ENCODE results near the gene LNX1. TPM values are rescaled to one million over a fixed set of nuclear protein-coding genes. Genes with fewer than 3 reads are reported as not detected.

The LNX1 gene
- total and polyA plus RNA-seq, 10 of the 15 experiments (the other 5 are each of a cell fraction or from before 2014, with no cell fraction given): 0.72 to 1.4 (median 1.0) TPM

DNA sequence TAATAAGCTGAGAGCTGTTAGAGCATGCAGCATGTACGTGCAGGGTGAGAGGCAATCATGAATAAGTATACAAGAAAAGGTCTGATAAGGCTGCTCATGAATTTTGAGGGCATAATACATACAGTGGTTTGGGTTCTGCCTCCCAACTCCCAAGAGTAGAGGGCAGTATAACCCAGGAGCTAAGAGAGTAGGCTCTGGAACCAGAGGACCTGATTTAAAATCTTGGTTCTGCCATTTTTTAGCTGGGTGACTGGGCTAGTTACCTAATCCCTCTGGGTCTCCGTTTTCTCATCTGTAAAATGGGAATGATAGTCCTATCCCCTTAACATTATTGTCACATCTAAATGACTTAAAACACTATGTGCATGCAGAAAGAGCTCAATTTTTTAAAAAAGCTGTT, 85.3 kb downstream of the LNX1 start:
- WGBS (ENCODE audit: insufficient coverage, insufficient replicate concordance, low lambda C conversion rate, missing lambda C conversion rate): 25% methylated on average over 2 of the region's 2 CpGs
- FAIRE-seq (no peak), DNase-seq (ENCODE audit: low read depth, low spot score) (no peak), ATAC-seq (peak; percentile 34; the same call in 2 of the 3 replicates)
- SMC1A ChIA-PET (ENCODE audit: uncharacterized antibody, unreplicated experiment): interaction anchor here (0.9 to 2.5 kb wide), 19 partner anchors 9 to 298 kb away, joined by 3 to 11 read pairs (median 3); no protein-coding TSS in a partner anchor
- no peak for TF ChIP-seq SUZ12 (IDR thresholded peaks at IDR 0.05; ENCODE audit: unreplicated experiment)
- TF ChIP-seq RAD21 (IDR thresholded peaks at IDR 0.05; ENCODE audit: insufficient read depth, low read depth, low read length): 0 out of 2 replicates have a peak, but pooled peaks have one; percentile 13
- no peak for TF ChIP-seq SMARCA5 (IDR thresholded peaks at IDR 0.05)
- TF ChIP-seq, protein P1, sequence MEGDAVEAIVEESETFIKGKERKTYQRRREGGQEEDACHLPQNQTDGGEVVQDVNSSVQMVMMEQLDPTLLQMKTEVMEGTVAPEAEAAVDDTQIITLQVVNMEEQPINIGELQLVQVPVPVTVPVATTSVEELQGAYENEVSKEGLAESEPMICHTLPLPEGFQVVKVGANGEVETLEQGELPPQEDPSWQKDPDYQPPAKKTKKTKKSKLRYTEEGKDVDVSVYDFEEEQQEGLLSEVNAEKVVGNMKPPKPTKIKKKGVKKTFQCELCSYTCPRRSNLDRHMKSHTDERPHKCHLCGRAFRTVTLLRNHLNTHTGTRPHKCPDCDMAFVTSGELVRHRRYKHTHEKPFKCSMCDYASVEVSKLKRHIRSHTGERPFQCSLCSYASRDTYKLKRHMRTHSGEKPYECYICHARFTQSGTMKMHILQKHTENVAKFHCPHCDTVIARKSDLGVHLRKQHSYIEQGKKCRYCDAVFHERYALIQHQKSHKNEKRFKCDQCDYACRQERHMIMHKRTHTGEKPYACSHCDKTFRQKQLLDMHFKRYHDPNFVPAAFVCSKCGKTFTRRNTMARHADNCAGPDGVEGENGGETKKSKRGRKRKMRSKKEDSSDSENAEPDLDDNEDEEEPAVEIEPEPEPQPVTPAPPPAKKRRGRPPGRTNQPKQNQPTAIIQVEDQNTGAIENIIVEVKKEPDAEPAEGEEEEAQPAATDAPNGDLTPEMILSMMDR (IDR thresholded peaks at IDR 0.05 in 2 of 3, conservative IDR thresholded peaks at IDR 0.05 in 1 of 3; ENCODE audit: control insufficient read depth in 2 of 3, extremely low read depth in 1 of 3, insufficient read depth in 1 of 3, low read depth in 3 of 3, low read length in 3 of 3): peak in 2 of 3 experiments; percentile 4 to 26; a peak in 2 of 6 replicates
- Histone ChIP-seq H4K20me1 (ENCODE audit: control insufficient read depth, insufficient read depth) (no peaks in the 10 kb centered on the region), H3K4me1 (ENCODE audit: control insufficient read depth, insufficient read depth, low read length) (no peaks in the 10 kb centered on the region), H2AFZ (ENCODE audit: control insufficient read depth, low read depth, low read length) (no peak overlapping the region), H3K4me2 (ENCODE audit: control insufficient read depth, insufficient read depth) (no peak overlapping the region), H3K27me3 (replicated peaks in 1 of 2; ENCODE audit: control insufficient read depth in 2 of 2, insufficient read depth in 2 of 2, low read length in 1 of 2) (no peaks in the 10 kb centered on the region), H3K27ac (ENCODE audit: control insufficient read depth, insufficient read depth) (no peak overlapping the region), H3K36me3 (ENCODE audit: control insufficient read depth in 2 of 2, insufficient read depth in 2 of 2, low read length in 1 of 2) (no peaks in the 10 kb centered on the region), H3K4me3 (no peak overlapping the region), H3K9ac (ENCODE audit: control insufficient read depth, insufficient read depth, low read length) (no peak overlapping the region), H3K79me2 (ENCODE audit: control insufficient read depth, insufficient read depth, low read length) (no peaks in the 10 kb centered on the region), H3K9me3 (replicated peaks; ENCODE audit: control insufficient read depth, insufficient read depth, low read length) (no peaks in the 10 kb centered on the region; the same call in 2 of the 3 replicates)
- RAD21 ChIA-PET (ENCODE audit: unreplicated experiment): interaction anchor here (0.6 to 2.1 kb wide), 11 partner anchors 10 to 299 kb away, joined by 3 to 10 read pairs (median 5); no protein-coding TSS in a partner anchor
- CTCF ChIA-PET: interaction anchor here (1.1 to 1.8 kb wide), 9 partner anchors 15 to 728 kb away, joined by 3 to 12 read pairs (median 5); no protein-coding TSS in a partner anchor
- in situ Hi-C loops (cut with MboI) (no loop called here), intact Hi-C loops (cut with micrococcal nuclease; ENCODE audit: unreplicated experiment) (loop anchor here (5.0 kb wide), 1 partner anchor 146 kb away; no protein-coding TSS in a partner anchor)
- no TSS peak for BruUV-seq (replicated peaks)
- POLR2A ChIA-PET: interaction anchor here (1.4 kb wide), 1 partner anchor 148 kb away, joined by 5 read pairs; no protein-coding TSS in a partner anchor

All from GM12878 (cell line).